GM21360 (cell line): ENCODE results near the gene MRPL1.
"Not testable (repeated sequence)": the region's sequence is repeated elsewhere in the genome, so short reads cannot be mapped to it uniquely, and the experiment has no call there.

ENCODE experiments used
- ATAC-seq: cut with Tn5 transposase; IDR thresholded peaks from one replicate; pipeline ENCODE4 v1.9.1; 2021; ENCODE audit warnings: mild to moderate bottlenecking, moderate library complexity; ENCODE audit not compliant: unreplicated experiment

Gene MRPL1

DNA sequence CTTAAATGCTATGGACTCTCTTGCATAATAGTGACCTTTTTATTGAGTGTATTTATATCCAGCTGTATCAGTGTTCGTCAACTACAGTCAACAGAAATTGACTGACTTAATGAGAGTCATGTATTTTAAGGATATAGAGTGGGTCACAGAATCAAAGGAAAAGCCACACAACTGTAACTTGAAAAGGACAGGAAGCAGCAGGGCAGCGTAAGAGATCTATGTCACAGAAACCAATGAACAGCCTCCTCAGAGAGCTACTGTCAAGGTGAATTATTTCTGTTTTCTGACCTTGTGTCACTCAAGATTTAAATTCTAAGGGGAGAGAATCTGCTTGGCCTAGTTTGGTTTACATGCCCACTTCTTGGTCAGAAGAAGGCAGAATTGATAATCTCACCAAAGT, 100.4 kb downstream of the MRPL1 start:
- ATAC-seq: no peak

DNA sequence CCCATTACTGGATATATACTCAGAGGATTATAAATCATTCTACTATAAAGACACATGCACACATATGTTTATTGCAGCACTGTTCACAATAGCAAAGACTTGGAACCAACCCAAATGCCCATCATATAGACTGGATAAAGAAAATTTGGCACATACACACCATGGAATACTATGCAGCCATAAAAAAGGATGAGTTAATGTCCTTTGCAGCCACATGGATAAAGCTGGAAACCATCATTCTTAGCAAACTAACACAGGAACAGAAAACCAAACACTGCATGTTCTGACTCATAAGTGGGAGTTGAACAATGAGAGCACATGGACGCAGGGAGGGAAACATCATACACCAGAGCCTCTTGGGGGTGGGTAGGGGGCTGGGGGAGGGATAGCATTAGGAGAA, 111.0 kb downstream of the MRPL1 start:
- ATAC-seq: not testable (repeated sequence)

DNA sequence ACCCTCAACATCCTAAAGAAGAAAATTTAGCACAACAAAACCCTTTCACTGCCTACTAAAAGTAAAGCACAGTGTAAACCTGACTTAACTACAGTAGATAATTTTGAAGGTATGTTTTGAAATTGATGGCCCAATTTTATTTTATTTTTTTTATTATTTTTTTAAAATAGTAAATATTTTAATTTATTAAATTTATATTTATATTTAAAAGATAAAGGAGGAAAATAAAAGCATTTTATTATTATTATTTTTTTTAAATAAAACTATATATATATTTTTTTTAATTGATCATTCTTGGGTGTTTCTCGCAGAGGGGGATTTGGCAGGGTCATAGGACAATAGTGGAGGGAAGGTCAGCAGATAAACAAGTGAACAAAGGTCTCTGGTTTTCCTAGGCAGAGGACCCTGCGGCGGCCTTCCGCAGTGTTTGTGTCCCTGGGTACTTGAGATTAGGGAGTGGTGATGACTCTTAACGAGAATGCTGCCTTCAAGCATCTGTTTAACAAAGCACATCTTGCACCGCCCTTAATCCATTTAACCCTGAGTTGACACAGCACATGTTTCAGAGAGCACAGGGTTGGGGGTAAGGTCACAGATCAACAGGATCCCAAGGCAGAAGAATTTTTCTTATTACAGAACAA, 120.4 kb downstream of the MRPL1 start:
- not testable (repeated sequence) for ATAC-seq

DNA sequence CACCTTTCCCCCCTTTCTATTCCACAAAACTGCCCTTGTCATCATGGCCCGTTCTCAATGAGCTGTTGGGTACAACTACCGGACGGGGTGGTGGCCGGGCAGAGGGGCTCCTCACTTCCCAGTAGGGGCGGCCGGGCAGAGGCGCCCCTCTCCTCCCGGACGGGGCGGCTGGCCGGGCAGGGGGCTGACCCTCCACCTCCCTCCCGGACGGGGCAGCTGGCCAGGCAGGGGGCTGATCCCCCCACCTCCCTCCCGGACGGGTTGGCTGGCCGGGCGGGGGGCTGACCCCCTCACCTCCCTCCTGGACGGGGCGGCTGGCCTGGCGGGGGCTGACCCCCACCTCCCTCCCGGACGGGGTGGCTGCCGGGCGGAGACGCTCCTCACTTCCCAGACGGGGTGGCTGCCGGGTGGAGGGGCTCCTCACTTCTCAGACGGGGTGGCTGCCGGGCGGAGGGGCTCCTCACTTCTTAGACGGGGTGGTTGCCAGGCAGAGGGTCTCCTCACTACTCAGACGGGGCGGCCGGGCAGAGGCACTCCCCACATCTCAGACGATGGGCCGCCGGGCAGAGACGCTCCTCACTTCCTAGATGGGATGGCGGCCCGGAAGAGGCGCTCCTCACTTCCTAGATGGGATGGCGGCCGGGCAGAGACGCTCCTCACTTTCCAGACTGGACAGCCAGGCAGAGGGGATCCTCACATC, 121.1 kb downstream of the MRPL1 start:
- ATAC-seq: not testable (repeated sequence)

DNA sequence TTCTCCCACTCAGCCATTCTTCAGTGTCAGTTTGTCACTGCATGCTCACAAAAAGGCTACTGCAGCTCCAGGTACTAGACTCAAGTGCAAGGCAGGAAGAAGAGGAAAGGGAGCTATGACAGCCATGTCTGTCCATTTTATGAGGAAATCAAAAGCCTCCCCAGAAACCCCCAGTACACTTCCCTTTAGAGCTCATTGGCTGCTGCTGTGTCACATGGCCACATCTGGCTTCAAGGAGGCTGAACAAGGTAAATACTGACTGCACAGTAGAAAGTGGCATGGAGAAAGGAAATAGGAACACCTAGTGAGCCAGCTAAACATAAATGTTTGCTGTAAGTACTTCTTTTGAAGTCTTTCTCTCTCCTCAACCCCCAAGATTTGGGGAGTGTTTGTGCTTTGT, 127.3 kb downstream of the MRPL1 start:
- no peak for ATAC-seq

DNA sequence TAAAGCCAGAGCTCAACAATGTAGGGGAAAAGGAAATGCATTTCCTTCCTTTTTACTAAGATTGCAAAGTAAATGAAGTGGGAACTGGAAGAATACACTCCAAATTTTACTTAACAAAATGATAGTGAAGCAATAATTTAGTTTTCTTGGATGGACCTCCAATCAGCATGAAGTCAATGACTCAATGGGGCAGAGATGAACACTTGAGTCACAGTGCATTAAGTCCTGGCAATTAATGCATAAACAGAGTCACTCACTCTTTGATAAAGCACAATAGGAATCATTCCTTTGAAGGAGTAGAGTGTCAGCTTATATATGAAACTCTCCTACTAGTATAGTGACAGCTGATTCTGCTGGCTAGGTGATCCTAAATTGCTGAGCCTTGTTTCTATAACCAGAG, 127.8 kb downstream of the MRPL1 start:
- no peak for ATAC-seq

DNA sequence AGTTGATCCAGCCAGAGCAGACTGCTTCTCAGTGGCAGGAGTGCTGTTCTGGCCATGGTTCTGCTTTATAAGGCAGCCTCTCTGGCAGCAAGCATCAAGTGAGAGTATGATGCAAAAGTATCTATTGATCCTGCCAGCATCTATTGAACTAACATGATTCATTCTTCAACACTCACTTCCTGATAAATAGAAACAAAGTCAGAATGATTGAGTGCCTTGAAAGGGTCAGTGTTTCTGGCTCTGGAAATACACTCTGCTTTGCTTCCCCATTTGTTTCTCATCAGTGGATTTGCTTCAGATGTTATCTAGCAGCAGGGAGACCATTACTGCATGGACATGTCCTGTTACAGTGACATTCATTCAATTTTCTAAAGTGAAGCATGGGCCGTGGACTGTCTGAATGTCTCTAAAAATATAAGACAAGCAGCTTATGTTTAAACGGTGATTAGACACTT, 128.3 kb downstream of the MRPL1 start:
- no peak for ATAC-seq

DNA sequence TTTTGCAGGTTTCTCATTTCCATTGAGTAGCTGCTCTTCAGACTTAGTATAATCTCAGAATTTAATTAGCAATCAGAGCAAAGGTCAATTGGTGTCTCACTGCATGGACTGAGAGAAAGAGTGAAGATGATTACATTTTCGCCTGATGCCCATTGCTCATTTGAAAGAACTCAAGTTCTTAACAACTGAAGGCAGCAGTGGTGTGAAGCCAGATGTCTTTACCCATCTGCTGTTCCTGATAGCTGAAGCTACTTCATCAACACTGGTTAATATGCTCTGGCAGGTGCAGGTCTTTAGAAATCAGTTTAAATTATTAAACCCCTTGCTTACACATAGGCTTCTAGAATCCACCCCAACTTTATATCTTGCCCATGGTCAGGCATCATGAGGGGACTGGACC, 130.0 kb downstream of the MRPL1 start:
- no peak for ATAC-seq

DNA sequence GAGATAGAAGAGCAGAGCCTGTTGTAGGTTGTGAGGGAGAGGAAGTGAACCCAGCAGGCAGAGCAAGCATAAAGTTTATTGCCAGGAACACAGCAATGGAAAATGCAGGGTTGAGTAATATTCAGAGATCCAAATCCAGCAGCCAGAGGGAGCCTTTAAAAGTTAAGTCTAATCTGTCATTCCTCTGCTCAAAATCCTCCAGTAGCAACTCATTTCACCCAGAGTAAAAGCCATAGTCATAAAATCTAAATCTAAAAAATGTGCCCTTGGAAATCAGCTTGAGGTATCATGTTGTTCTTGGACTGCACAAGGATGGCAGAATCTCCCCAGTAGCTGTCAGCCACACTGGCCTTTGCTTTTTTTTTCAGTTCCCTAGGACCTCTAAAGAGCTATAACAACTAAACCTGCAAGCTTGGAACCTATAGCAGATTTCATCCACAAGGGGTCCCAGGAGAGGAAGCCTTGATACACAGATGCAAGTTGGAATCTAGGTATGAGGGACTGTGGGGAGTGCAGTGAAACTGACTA, 131.6 kb downstream of the MRPL1 start:
- ATAC-seq: no peak

DNA sequence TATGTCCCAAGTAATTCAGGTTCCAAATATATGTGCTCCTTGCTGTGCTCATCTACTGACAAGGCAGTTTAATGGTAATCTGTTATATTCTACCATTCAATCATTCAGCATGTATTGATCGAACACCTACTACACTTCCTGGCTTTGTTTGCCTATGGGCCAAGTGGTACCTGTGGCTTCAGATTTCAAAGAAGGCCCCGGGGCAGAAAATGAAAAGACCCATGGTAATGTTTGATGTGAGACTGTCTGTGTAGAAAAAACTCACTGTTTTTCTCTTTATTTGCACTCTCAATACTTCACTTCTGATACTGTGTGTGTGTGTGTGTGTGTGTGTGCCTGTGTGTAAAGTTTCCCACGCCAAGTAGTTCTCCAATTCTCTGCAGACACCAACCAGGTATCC, 133.4 kb downstream of the MRPL1 start:
- no peak for ATAC-seq

DNA sequence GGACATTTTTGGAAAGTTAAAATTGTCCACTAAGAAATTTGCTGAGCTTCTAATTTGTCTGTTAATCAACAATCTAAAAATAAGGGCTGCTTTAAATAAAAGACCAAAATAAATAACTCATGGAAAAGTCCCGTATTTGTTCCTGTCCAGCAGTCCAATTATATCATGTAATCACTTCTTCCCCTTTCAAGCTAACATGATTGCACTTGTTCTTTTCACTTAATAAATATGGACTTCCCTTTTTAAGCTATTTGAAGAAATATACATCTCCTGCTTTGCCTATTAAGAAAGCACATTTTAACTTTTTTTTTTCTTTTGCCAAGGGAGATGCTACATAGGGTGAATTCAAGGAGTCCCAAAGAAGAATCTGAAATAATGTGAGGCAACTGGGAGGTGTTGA, 138.9 kb downstream of the MRPL1 start:
- ATAC-seq: no peak

DNA sequence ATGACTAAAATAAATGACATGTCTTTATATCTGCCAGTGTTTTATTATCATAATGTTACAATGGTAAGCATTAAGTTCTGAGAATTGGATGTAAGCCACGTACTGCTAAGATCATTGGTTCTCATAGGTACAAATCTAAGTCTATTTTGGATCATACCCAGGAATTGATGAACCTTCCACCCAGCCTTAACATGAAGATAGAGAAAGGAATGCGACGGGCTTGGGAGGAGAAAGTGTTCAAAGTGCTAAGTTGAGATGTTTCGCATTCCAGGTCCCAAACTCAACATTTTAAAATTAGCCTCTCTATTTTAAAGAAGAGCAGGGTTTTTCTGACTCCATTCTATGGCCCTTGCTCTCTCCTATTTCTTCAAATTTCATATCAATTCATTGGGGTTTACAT, 139.6 kb downstream of the MRPL1 start:
- ATAC-seq: no peak
